ENCODE data around the gene COP1. TPM values are rescaled to one million over a fixed set of nuclear protein-coding genes. Genes with fewer than 3 reads are reported as not detected.

The COP1 gene
- total RNA-seq, 4 donors from 2014 or later = 32.5 to 60.1 (median 35.7) TPM

GRCh38 chr1:175922254-175922881 is 284.7 kb downstream of the COP1 start:
- no peak for DNase-seq
- H3K36me3 ChIP-seq = no peaks in the 10 kb centered on the region
- no peaks in the 10 kb centered on the region for H3K4me1 ChIP-seq
- TF ChIP-seq CTCF (IDR thresholded peaks at IDR 0.05) (no peak), POLR2A (IDR thresholded peaks at IDR 0.05) (no peak)
- H3K27me3 ChIP-seq = no peaks in the 10 kb centered on the region
- H3K9me3 ChIP-seq = peaks cover 0 to 6% (median 0%) of the 10 kb centered on the region in 3 donors
- no peak overlapping the region for H3K27ac ChIP-seq
- intact Hi-C loops (cut with DNase I) = no loop called here
- H3K4me3 ChIP-seq = no peak overlapping the region
- 57 to 67% methylated on average over 3 of the region's 3 CpGs for WGBS, 2 donors

- intact Hi-C loops (cut with DNase I) = no loop called here
- 55 to 77% methylated on average over 4 of the region's 4 CpGs for WGBS, 2 donors
- Histone ChIP-seq H3K27ac (no peak overlapping the region), H3K27me3 (no peaks in the 10 kb centered on the region), H3K36me3 (no peaks in the 10 kb centered on the region), H3K4me3 (no peak overlapping the region), H3K9me3 (no peaks in the 10 kb centered on the region), H3K4me1 (no peaks in the 10 kb centered on the region)
- no peak for TF ChIP-seq POLR2A (IDR thresholded peaks at IDR 0.05)
- no peak for TF ChIP-seq CTCF (IDR thresholded peaks at IDR 0.05)
- DNase-seq = no peak
These were observed 286.7 kb downstream of the COP1 start for GRCh38 chr1:175920381-175920780.

GRCh38 chr1:175919001-175919400 is 288.1 kb downstream of the COP1 start:
- Histone ChIP-seq H3K9me3 (no peaks in the 10 kb centered on the region), H3K27ac (no peak overlapping the region), H3K4me3 (no peak overlapping the region), H3K27me3 (no peaks in the 10 kb centered on the region), H3K4me1 (no peaks in the 10 kb centered on the region), H3K36me3 (no peaks in the 10 kb centered on the region)
- no peak for DNase-seq
- intact Hi-C loops (cut with DNase I) = no loop called here
- WGBS, 2 donors = 93 to 100% methylated on average over 1 of the region's 1 CpG
- no peak for TF ChIP-seq CTCF (IDR thresholded peaks at IDR 0.05)
- TF ChIP-seq POLR2A (IDR thresholded peaks at IDR 0.05) = no peak

GRCh38 chr1:175918364-175918801 is 288.7 kb downstream of the COP1 start:
- Histone ChIP-seq H3K9me3 (no peaks in the 10 kb centered on the region), H3K27ac (no peak overlapping the region), H3K4me3 (no peak overlapping the region), H3K36me3 (no peaks in the 10 kb centered on the region), H3K4me1 (no peaks in the 10 kb centered on the region), H3K27me3 (no peaks in the 10 kb centered on the region)
- intact Hi-C loops (cut with DNase I) = no loop called here
- TF ChIP-seq POLR2A (IDR thresholded peaks at IDR 0.05) (no peak), CTCF (IDR thresholded peaks at IDR 0.05) (no peak)
- DNase-seq = no peak
- WGBS, 2 donors = 82 to 85% methylated on average over 2 of the region's 2 CpGs

- no peak overlapping the region for H3K27ac ChIP-seq
- no peaks in the 10 kb centered on the region for H3K27me3 ChIP-seq
- H3K36me3 ChIP-seq = peaks cover 0 to 5% (median 0%) of the 10 kb centered on the region in 3 donors
- TF ChIP-seq POLR2A (IDR thresholded peaks at IDR 0.05) (no peak), CTCF (IDR thresholded peaks at IDR 0.05) (no peak)
- 68 to 74% methylated on average over 2 of the region's 2 CpGs for WGBS, 2 donors
- no peaks in the 10 kb centered on the region for H3K4me1 ChIP-seq
- DNase-seq = no peak
- peaks cover 0 to 23% (median 19%) of the 10 kb centered on the region in 3 donors for H3K9me3 ChIP-seq
- no peak overlapping the region for H3K4me3 ChIP-seq
- intact Hi-C loops (cut with DNase I) = no loop called here
These were observed 293.0 kb downstream of the COP1 start for GRCh38 chr1:175914115-175914514.

All from esophagus squamous epithelium (tissue), 5 donors.